ENCODE measurements around the gene RBM15. TPM values are rescaled to one million over a fixed set of nuclear protein-coding genes. Genes with fewer than 3 reads are reported as not detected.
A peak's percentile ranks its signal among the peaks of the same experiment; 100 is the strongest.

The RBM15 gene
- total RNA-seq, 3 donors from 2014 or later, result 24.1 to 29.0 (median 26.7) TPM

- TF ChIP-seq CTCF (IDR thresholded peaks at IDR 0.05), result no peak
- DNase-seq (no peak), ATAC-seq (no peak)
- Histone ChIP-seq H3K4me1 (ENCODE audit: low read depth) (peaks cover 8% of the 10 kb centered on the region), H3K4me3 (no peak overlapping the region), H3K36me3 (ENCODE audit: low read depth) (no peaks in the 10 kb centered on the region), H3K9me3 (no peaks in the 10 kb centered on the region)
- intact Hi-C loops (cut with DNase I, micrococcal nuclease), result no loop called here
These were observed 22.4 kb upstream of the RBM15 start for GRCh38 chr1:110316735-110317134.

- H3K4me3 ChIP-seq, result no peak overlapping the region
- no peak for DNase-seq
- no peaks in the 10 kb centered on the region for H3K9me3 ChIP-seq
- no peaks in the 10 kb centered on the region for H3K36me3 ChIP-seq (ENCODE audit: low read depth)
- no peak for ATAC-seq
- TF ChIP-seq CTCF (IDR thresholded peaks at IDR 0.05), result no peak
- no peaks in the 10 kb centered on the region for H3K4me1 ChIP-seq (ENCODE audit: low read depth)
- intact Hi-C loops (cut with DNase I, micrococcal nuclease), result no loop called here
These were observed 21.1 kb upstream of the RBM15 start for GRCh38 chr1:110318046-110318445.

GRCh38 chr1:110319332-110320167 is 19.6 kb upstream of the RBM15 start:
- Histone ChIP-seq H3K9me3 (no peaks in the 10 kb centered on the region), H3K36me3 (ENCODE audit: low read depth) (no peaks in the 10 kb centered on the region), H3K4me1 (ENCODE audit: low read depth) (no peaks in the 10 kb centered on the region), H3K4me3 (no peak overlapping the region)
- intact Hi-C loops (cut with DNase I, micrococcal nuclease), result no loop called here
- ATAC-seq (peak; percentile 27), DNase-seq (no peak)
- TF ChIP-seq CTCF (IDR thresholded peaks at IDR 0.05), result no peak

DNA sequence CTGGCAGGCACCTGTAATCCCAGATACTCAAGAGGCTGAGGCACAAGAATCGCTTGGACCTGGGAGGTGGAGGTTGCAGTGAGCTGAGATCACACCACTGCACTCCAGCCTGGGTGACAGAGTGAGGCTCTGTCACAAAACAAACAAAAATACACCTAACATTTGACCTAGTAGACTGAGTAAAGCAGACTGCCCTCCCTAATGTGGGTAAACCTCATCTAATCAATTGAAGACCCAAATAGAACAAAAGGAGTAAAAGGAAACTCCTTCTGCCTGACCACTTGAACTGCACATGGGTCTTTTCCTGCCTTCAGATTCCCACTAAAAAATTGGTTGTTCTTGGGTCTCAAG is 19.0 kb upstream of the RBM15 start:
- ATAC-seq (peak; percentile 16), DNase-seq (no peak)
- no peak overlapping the region for H3K4me3 ChIP-seq
- H3K9me3 ChIP-seq, result no peaks in the 10 kb centered on the region
- no peaks in the 10 kb centered on the region for H3K36me3 ChIP-seq (ENCODE audit: low read depth)
- no peaks in the 10 kb centered on the region for H3K4me1 ChIP-seq (ENCODE audit: low read depth)
- intact Hi-C loops (cut with DNase I, micrococcal nuclease), result no loop called here
- TF ChIP-seq CTCF (IDR thresholded peaks at IDR 0.05), result no peak

DNA sequence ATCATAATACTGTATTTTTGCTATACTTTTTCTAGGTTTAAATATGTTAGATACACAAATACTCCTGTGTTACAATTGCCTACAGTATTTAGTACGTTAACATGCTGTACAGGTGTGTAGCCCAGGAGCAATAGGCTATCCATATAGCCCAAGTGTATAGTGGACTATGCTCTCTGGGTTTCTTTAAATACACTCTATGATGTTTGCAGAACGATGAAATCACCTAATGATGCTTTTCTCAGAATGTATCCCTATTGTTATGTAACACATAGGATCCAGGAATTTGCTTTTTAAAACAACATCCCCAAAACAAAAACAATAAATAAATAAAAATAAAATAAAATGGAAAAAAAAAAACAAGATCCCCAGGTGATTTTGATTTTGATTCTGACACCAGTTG is 18.1 kb upstream of the RBM15 start:
- intact Hi-C loops (cut with DNase I, micrococcal nuclease), result no loop called here
- H3K9me3 ChIP-seq, result no peaks in the 10 kb centered on the region

More for the DNA sequence above, 18.1 kb upstream of the RBM15 start:
- DNase-seq, result no peak
- Histone ChIP-seq H3K4me3 (no peak overlapping the region), H3K36me3 (ENCODE audit: low read depth) (no peaks in the 10 kb centered on the region), H3K4me1 (ENCODE audit: low read depth) (no peaks in the 10 kb centered on the region)
- ATAC-seq, result peak; percentile 92
- no peak for TF ChIP-seq CTCF (IDR thresholded peaks at IDR 0.05)

Data from mucosa of descending colon (tissue), 3 donors.